HCT116 (cell line): ENCODE measurements around the gene HLCS. TPM values are rescaled to one million over a fixed set of nuclear protein-coding genes. Genes with fewer than 3 reads are reported as not detected.

Source experiments
- ATAC-seq: fragments of 200-7000 bp; cut with Tn5 transposase; 2 replicates; pipeline ENCODE4 v1.9.1; 2020; ENCODE audit warnings: mild to moderate bottlenecking, moderate library complexity
- BruUV-seq: library from RNA; stranded (reverse); fragments of 400-500 nt; replicated peaks from 2 replicates; lab custom pipeline; 2021; lab: Mats Ljungman, UMichigan
- CTCF ChIA-PET: fragments of 300-600 bp; sonication (Branson Sonifier 250); formaldehyde crosslinking; loops from one replicate; lab custom pipeline; 2021; ENCODE audit warnings: antibody characterized with exemption; lab: Charles Lee
- POLR2A ChIA-PET: fragments of 300-600, 350-600 bp; sonication (Branson Sonifier 250); formaldehyde crosslinking; loops from one replicate; lab custom pipeline; 2021; ENCODE audit warnings: antibody characterized with exemption; lab: Charles Lee
- RAD21 ChIA-PET, 2 experiments: fragments of 300-600 bp; sonication (Branson Sonifier 250); formaldehyde crosslinking; loops; one replicate each; lab custom pipeline; 2023; ENCODE audit warnings: low total read pairs in 2 of 2; ENCODE audit not compliant: uncharacterized antibody in 2 of 2, unreplicated experiment in 2 of 2, low non-redundant PET in 1 of 2; lab: Charles Lee
- DNase-seq: peaks from one replicate; pipeline ENCODE4 v3.0.0-alpha.2; 2010; ENCODE audit warnings: low read depth, low spot score
- H2AFZ ChIP-seq: fragments of 200-600 bp; shearing (Covaris generic), sonication (generic); 2 replicates; pipeline ENCODE4 v1.6.1; 2017; ENCODE audit warnings: low read depth, mixed run types, mixed read lengths, antibody characterized with exemption, low read length; ENCODE audit not compliant: poor library complexity, severe bottlenecking
- H3K27ac ChIP-seq: 2 replicates; pipeline ENCODE4 v1.5.1; 2012; ENCODE audit warnings: low read depth, low read length
- H3K27me3 ChIP-seq: fragments of 200-600 bp; sonication (generic); 2 replicates; pipeline ENCODE4 v1.6.1; 2016; ENCODE audit warnings: mixed run types, low read length, mixed read lengths; ENCODE audit not compliant: insufficient read depth
- H3K36me3 ChIP-seq, 2 experiments: fragments of 200-500 bp in 1 of 2; fragments of 200-600 bp in 1 of 2; sonication (Bioruptor generic) in 1 of 2; sonication (generic) in 1 of 2; 2 replicates each; pipeline versions ENCODE4 v1.5.1 to v1.6.1; 2014 to 2016; ENCODE audit warnings: low read length in 2 of 2, inconsistent platforms in 1 of 2, mixed read lengths in 1 of 2, mixed run types in 1 of 2; ENCODE audit not compliant: insufficient read depth in 2 of 2, control insufficient read depth in 1 of 2
- H3K4me1 ChIP-seq, 2 experiments: fragments of 200-600 bp in 1 of 2; sonication (generic) in 1 of 2; 2 replicates each; pipeline versions ENCODE4 v1.5.1 to v1.6.1; 2012 to 2017; ENCODE audit warnings: low read length in 2 of 2, inconsistent platforms in 1 of 2, mild to moderate bottlenecking in 1 of 2, mixed read lengths in 1 of 2, mixed run types in 1 of 2, moderate library complexity in 1 of 2; ENCODE audit not compliant: insufficient read depth in 2 of 2, control insufficient read depth in 1 of 2
- H3K4me2 ChIP-seq: fragments of 200-600 bp; sonication (generic); 2 replicates; pipeline ENCODE4 v1.6.1; 2017; ENCODE audit warnings: mixed run types, low read length, mixed read lengths
- H3K4me3 ChIP-seq, 2 experiments: fragments of 200-600 bp in 1 of 2; sonication (generic) in 1 of 2; replicated peaks in 1 of 2; 2 replicates each; pipeline ENCODE4 v1.5.1; 2011 to 2016; ENCODE audit warnings: low read length in 2 of 2, control low read depth in 1 of 2, low read depth in 1 of 2, mild to moderate bottlenecking in 1 of 2, mixed read lengths in 1 of 2, mixed run types in 1 of 2
- H3K79me2 ChIP-seq: fragments of 200-600 bp; sonication (generic); 2 replicates; pipeline ENCODE4 v1.6.1; 2017; ENCODE audit warnings: mild to moderate bottlenecking, mixed run types, low read length, moderate library complexity, mixed read lengths; ENCODE audit not compliant: insufficient read depth
- H3K9ac ChIP-seq: fragments of 200-600 bp; sonication (generic); 2 replicates; pipeline ENCODE4 v1.6.1; 2016; ENCODE audit warnings: low read length, mixed read lengths
- H3K9me2 ChIP-seq: fragments of 200-600 bp; sonication (generic), shearing (Covaris generic); 2 replicates; pipeline ENCODE4 v1.6.1; 2017; ENCODE audit warnings: mixed run types, mild to moderate bottlenecking, moderate library complexity; ENCODE audit not compliant: insufficient read depth
- H3K9me3 ChIP-seq, 2 experiments: fragments of 200-500 bp in 1 of 2; fragments of 200-600 bp in 1 of 2; sonication (Bioruptor generic) in 1 of 2; sonication (generic) in 1 of 2; 2 replicates each; pipeline ENCODE4 v1.6.1; 2014 to 2017; ENCODE audit warnings: low read length in 2 of 2, mixed read lengths in 2 of 2, inconsistent platforms in 1 of 2, low read depth in 1 of 2, mild to moderate bottlenecking in 1 of 2, mixed run types in 1 of 2, moderate library complexity in 1 of 2; ENCODE audit not compliant: control insufficient read depth in 1 of 2, insufficient read depth in 1 of 2
- H4K20me1 ChIP-seq: fragments of 200-600 bp; sonication (generic), shearing (Covaris generic); 2 replicates; pipeline ENCODE4 v1.6.1; 2017; ENCODE audit warnings: mixed run types, mild to moderate bottlenecking, moderate library complexity; ENCODE audit not compliant: insufficient read depth
- CBX3 ChIP-seq: IDR thresholded peaks from 2 replicates; pipeline ENCODE4 v1.6.1; 2012; ENCODE audit warnings: low read depth
- EZH2phosphoT487 ChIP-seq: fragments of 200-600 bp; IDR thresholded peaks from 2 replicates; pipeline ENCODE4 v1.6.1; 2018; ENCODE audit warnings: antibody characterized with exemption, borderline replicate concordance
- YY1 ChIP-seq: IDR thresholded peaks from 2 replicates; pipeline ENCODE4 v1.6.1; 2011; ENCODE audit warnings: low read length, low read depth, moderate library complexity, mild to moderate bottlenecking; ENCODE audit not compliant: insufficient replicate concordance; ENCODE audit errors: extremely low read depth
- ZNF274 ChIP-seq: fragments of 200-500 bp; sonication (Bioruptor generic); IDR thresholded peaks from 2 replicates; pipeline ENCODE4 v1.6.1; 2014; ENCODE audit warnings: mild to moderate bottlenecking, low read depth, low read length, inconsistent platforms
- intact Hi-C: fragments of 100-400 bp; cut with micrococcal nuclease; formaldehyde crosslinking; loops from 2 replicates; pipeline ENCODE4 v1.10.0; 2022
- total RNA-seq: library from RNA; stranded (reverse); gene quantifications from one replicate; pipeline ENCODE4 v1.2.1, GENCODE V29; 2021; ENCODE audit not compliant: unreplicated experiment
- TF ChIP-seq, protein P1 (sequence below): IDR thresholded peaks from 2 replicates; pipeline ENCODE4 v1.6.1; 2012

The HLCS gene
- total RNA-seq, 1 experiment from 2014 or later: 18.5 TPM

DNA sequence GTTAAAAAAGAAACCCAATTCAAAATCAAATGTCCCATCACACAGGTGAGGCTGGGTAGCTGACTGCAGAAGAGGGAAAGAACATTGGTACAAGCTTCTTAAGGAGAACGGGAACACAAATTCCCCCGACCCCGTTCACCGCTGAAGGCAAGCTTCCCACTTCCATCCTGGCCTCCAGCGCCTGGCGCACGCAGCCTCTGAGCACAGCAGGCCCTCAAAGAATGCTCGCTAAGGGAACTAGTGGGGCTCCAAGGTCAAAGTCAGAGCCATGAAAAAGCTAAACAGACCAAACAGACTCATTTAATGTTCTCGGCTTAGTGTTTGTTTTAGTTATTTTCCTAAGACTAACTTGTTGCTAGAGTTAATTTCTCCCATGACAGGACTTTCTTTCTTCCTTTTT lies 203.8 kb downstream of the HLCS start:
- Histone ChIP-seq H3K79me2 (no peaks in the 10 kb centered on the region), H3K36me3 (no peaks in the 10 kb centered on the region), H3K4me1 (no peaks in the 10 kb centered on the region), H4K20me1 (no peaks in the 10 kb centered on the region), H3K9ac (no peak overlapping the region), H3K4me2 (no peak overlapping the region), H3K4me3 (no peak overlapping the region), H3K27ac (no peak overlapping the region), H3K9me2 (no peaks in the 10 kb centered on the region), H3K27me3 (no peaks in the 10 kb centered on the region), H2AFZ (no peak overlapping the region), H3K9me3 (no peaks in the 10 kb centered on the region)
- TF ChIP-seq ZNF274: no peak
- ChIA-PET CTCF (no interaction called here), RAD21 (no interaction called here), POLR2A (no interaction called here)
- no peak for ATAC-seq
- no TSS peak for BruUV-seq
- no peak for DNase-seq
- intact Hi-C loops: no loop called here

DNA sequence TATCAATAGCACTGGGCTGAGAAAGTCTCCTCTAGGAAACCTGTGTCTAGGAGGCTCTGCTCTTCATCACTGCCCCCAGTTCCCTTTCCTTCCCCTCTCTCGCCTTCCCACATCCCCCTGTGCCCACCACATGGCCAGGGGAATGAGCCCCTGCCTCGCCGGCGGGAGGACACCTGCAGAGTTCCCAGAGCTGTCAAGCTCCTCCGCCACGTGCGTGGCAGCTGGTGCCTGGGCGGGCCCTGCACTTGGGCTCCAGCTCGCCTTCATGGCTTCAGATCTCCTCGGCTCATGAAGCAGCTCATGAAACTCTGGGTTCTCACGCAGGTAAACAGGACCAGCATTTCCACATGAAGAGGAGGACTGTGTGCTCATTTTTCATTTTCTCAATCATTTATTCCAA lies 204.8 kb downstream of the HLCS start:
- no TSS peak for BruUV-seq
- H3K9me2 ChIP-seq: no peaks in the 10 kb centered on the region
- H3K79me2 ChIP-seq: no peaks in the 10 kb centered on the region
- POLR2A ChIA-PET: no interaction called here
- H3K27me3 ChIP-seq: no peaks in the 10 kb centered on the region
- intact Hi-C loops: no loop called here
- ATAC-seq: no peak
- H3K9ac ChIP-seq: no peak overlapping the region
- H2AFZ ChIP-seq: no peak overlapping the region
- no peak overlapping the region for H3K27ac ChIP-seq
- no peak for DNase-seq
- no peak overlapping the region for H3K4me2 ChIP-seq
- H3K4me1 ChIP-seq: no peaks in the 10 kb centered on the region
- H4K20me1 ChIP-seq: no peaks in the 10 kb centered on the region
- H3K36me3 ChIP-seq: no peaks in the 10 kb centered on the region
- no peaks in the 10 kb centered on the region for H3K9me3 ChIP-seq
- no peak overlapping the region for H3K4me3 ChIP-seq
- CTCF ChIA-PET: no interaction called here
- TF ChIP-seq YY1: no peak
- TF ChIP-seq, protein P1, sequence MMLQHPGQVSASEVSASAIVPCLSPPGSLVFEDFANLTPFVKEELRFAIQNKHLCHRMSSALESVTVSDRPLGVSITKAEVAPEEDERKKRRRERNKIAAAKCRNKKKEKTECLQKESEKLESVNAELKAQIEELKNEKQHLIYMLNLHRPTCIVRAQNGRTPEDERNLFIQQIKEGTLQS: no peak
- TF ChIP-seq CBX3: no peak
- TF ChIP-seq ZNF274: no peak
- TF ChIP-seq EZH2phosphoT487: no peak
- RAD21 ChIA-PET: interaction anchor here in 1 of 2 experiments (0.6 kb wide), 1 partner anchor 24 kb away, joined by 3 read pairs; no protein-coding TSS in a partner anchor
